HepG2 (cell line): ENCODE measurements around the gene SAMD10. TPM values are rescaled to one million over a fixed set of nuclear protein-coding genes. Genes with fewer than 3 reads are reported as not detected.
A peak's percentile ranks its signal among the peaks of the same experiment; 100 is the strongest.

Experiments used
- ARID3A ChIP-seq: IDR thresholded peaks from 2 replicates; pipeline ENCODE4 v1.6.1; 2012; ENCODE audit warnings: low read depth, low read length, improper control_type of control experiment
- MLX ChIP-seq: IDR thresholded peaks from 2 replicates; pipeline ENCODE4 v1.6.1; 2016
- MZF1 ChIP-seq: sonication (generic); formaldehyde crosslinking; IDR thresholded peaks from 2 replicates; pipeline ENCODE4 v1.8.1; 2023; ENCODE audit warnings: mild to moderate bottlenecking, missing genetic modification reagents, borderline replicate concordance
- PHF8 ChIP-seq: sonication (generic); formaldehyde crosslinking; IDR thresholded peaks from 2 replicates; pipeline ENCODE4 v1.5.0; 2020; ENCODE audit warnings: missing genetic modification reagents
- SAFB2 ChIP-seq: sonication (generic); formaldehyde crosslinking; IDR thresholded peaks from 2 replicates; pipeline ENCODE4 v1.5.1; 2020; ENCODE audit warnings: missing genetic modification reagents, low read depth, mild to moderate bottlenecking, borderline replicate concordance
- SMARCE1 ChIP-seq: fragments of 450-650 bp; IDR thresholded peaks from 2 replicates; pipeline ENCODE4 v1.6.1; 2017; ENCODE audit warnings: borderline replicate concordance
- TRAFD1 ChIP-seq: sonication (generic); formaldehyde crosslinking; IDR thresholded peaks from 2 replicates; pipeline ENCODE4 v1.5.1; 2020; ENCODE audit warnings: missing genetic modification reagents, mild to moderate bottlenecking, borderline replicate concordance
- ZC3H4 ChIP-seq: sonication (generic); formaldehyde crosslinking; IDR thresholded peaks from 2 replicates; pipeline ENCODE4 v1.4.0; 2020; ENCODE audit warnings: missing genetic modification reagents, borderline replicate concordance
- ZMYM2 ChIP-seq: sonication (generic); formaldehyde crosslinking; IDR thresholded peaks from 2 replicates; pipeline ENCODE4 v1.8.0; 2022; ENCODE audit warnings: mild to moderate bottlenecking, missing genetic modification reagents
- ZMYM4 ChIP-seq: sonication (generic); formaldehyde crosslinking; IDR thresholded peaks from 2 replicates; pipeline ENCODE4 v1.8.1; 2023; ENCODE audit warnings: mild to moderate bottlenecking, missing genetic modification reagents
- ZNF430 ChIP-seq: sonication (generic); formaldehyde crosslinking; IDR thresholded peaks from 2 replicates; pipeline ENCODE4 v1.9.0; 2021; ENCODE audit warnings: mild to moderate bottlenecking, missing genetic modification reagents
- ZNF607 ChIP-seq: sonication (generic); formaldehyde crosslinking; IDR thresholded peaks from 2 replicates; pipeline ENCODE4 v1.5.1; 2020; ENCODE audit warnings: missing genetic modification reagents, mild to moderate bottlenecking, borderline replicate concordance
- ZNF775 ChIP-seq: sonication (generic); formaldehyde crosslinking; IDR thresholded peaks from 2 replicates; pipeline ENCODE4 v1.4.0; 2020; ENCODE audit warnings: missing genetic modification reagents, mild to moderate bottlenecking, moderate library complexity, borderline replicate concordance
- ZNF800 ChIP-seq: sonication (generic); formaldehyde crosslinking; IDR thresholded peaks from 2 replicates; pipeline ENCODE4 v1.4.0; 2020; ENCODE audit warnings: missing genetic modification reagents
- polyA plus RNA-seq, 8 experiments: library from polyadenylated mRNA; depleted of rRNA in 3 of 8; stranded (reverse) in 7 of 8; unstranded in 1 of 8; fragments of >200 nt; fragmentation: Illumina TruSeq in 4 of 8; extraction: Trizol in 4 of 8; gene quantifications; 2 replicates each; pipeline versions ENCODE4 v1.2.1 to v1.2.3, GENCODE V29; 2011 to 2016; ENCODE audit warnings: low read depth in 4 of 8, missing spikeins in 1 of 8, mixed read lengths in 1 of 8; ENCODE audit not compliant: insufficient read depth in 1 of 8
- total RNA-seq, 5 experiments: library from RNA; depleted of rRNA; stranded (reverse); fragments of >200 nt; fragmentation: Illumina TruSeq; extraction: Trizol; gene quantifications; 2 replicates each; pipeline ENCODE4 v1.2.3, GENCODE V29; 2016; ENCODE audit warnings: low read depth in 1 of 5
- TF ChIP-seq, protein P1 (sequence below): sonication (generic); formaldehyde crosslinking; IDR thresholded peaks from 2 replicates; pipeline ENCODE4 v1.5.0; 2020; ENCODE audit warnings: mild to moderate bottlenecking, missing genetic modification reagents
- TF ChIP-seq, protein P2 (sequence below): sonication (generic); formaldehyde crosslinking; IDR thresholded peaks from 2 replicates; pipeline ENCODE4 v1.4.0; 2020; ENCODE audit warnings: missing genetic modification reagents, mild to moderate bottlenecking, borderline replicate concordance

SAMD10 gene
- total and polyA plus RNA-seq, 2 of the 13 experiments (the other 11 are each of a cell fraction or from before 2014, with no cell fraction given) = 6.1 to 11.0 TPM

- TF ChIP-seq ARID3A = no peak
- peak; percentile 73 for TF ChIP-seq PHF8 (CRISPR knock-in tag)
- TF ChIP-seq ZMYM4 (CRISPR knock-in tag) = no peak
- 0 out of 2 replicates have a peak, but pooled peaks have one; percentile 83 for TF ChIP-seq SAFB2 (CRISPR knock-in tag)
- TF ChIP-seq, protein P1, sequence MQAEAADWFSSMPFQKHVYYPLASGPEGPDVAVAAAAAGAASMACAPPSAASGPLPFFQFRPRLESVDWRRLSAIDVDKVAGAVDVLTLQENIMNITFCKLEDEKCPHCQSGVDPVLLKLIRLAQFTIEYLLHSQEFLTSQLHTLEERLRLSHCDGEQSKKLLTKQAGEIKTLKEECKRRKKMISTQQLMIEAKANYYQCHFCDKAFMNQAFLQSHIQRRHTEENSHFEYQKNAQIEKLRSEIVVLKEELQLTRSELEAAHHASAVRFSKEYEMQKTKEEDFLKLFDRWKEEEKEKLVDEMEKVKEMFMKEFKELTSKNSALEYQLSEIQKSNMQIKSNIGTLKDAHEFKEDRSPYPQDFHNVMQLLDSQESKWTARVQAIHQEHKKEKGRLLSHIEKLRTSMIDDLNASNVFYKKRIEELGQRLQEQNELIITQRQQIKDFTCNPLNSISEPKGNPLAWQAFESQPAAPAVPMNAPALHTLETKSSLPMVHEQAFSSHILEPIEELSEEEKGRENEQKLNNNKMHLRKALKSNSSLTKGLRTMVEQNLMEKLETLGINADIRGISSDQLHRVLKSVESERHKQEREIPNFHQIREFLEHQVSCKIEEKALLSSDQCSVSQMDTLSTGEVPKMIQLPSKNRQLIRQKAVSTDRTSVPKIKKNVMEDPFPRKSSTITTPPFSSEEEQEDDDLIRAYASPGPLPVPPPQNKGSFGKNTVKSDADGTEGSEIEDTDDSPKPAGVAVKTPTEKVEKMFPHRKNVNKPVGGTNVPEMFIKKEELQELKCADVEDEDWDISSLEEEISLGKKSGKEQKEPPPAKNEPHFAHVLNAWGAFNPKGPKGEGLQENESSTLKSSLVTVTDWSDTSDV (CRISPR knock-in tag) = peak; percentile 72; the same call in 1 of the 2 replicates
- peak; percentile 92; the same call in 1 of the 2 replicates for TF ChIP-seq ZNF430 (CRISPR knock-in tag)
- no peak for TF ChIP-seq ZNF607 (CRISPR knock-in tag)
- TF ChIP-seq, protein P2, sequence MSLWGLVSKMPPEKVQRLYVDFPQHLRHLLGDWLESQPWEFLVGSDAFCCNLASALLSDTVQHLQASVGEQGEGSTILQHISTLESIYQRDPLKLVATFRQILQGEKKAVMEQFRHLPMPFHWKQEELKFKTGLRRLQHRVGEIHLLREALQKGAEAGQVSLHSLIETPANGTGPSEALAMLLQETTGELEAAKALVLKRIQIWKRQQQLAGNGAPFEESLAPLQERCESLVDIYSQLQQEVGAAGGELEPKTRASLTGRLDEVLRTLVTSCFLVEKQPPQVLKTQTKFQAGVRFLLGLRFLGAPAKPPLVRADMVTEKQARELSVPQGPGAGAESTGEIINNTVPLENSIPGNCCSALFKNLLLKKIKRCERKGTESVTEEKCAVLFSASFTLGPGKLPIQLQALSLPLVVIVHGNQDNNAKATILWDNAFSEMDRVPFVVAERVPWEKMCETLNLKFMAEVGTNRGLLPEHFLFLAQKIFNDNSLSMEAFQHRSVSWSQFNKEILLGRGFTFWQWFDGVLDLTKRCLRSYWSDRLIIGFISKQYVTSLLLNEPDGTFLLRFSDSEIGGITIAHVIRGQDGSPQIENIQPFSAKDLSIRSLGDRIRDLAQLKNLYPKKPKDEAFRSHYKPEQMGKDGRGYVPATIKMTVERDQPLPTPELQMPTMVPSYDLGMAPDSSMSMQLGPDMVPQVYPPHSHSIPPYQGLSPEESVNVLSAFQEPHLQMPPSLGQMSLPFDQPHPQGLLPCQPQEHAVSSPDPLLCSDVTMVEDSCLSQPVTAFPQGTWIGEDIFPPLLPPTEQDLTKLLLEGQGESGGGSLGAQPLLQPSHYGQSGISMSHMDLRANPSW (CRISPR knock-in tag) = no peak
- no peak for TF ChIP-seq TRAFD1 (CRISPR knock-in tag)
- 0 out of 2 replicates have a peak, but pooled peaks have one; percentile 30 for TF ChIP-seq ZMYM2 (CRISPR knock-in tag)
- no peak for TF ChIP-seq ZC3H4 (CRISPR knock-in tag)
- 0 out of 2 replicates have a peak, but pooled peaks have one; percentile 50 for TF ChIP-seq ZNF800 (CRISPR knock-in tag)
- no peak for TF ChIP-seq ZNF775 (CRISPR knock-in tag)
- TF ChIP-seq MLX (CRISPR knock-in tag) = no peak
- 0 out of 2 replicates have a peak, but pooled peaks have one; percentile 56 for TF ChIP-seq MZF1 (CRISPR knock-in tag)
- TF ChIP-seq SMARCE1 = no peak
These were observed 10.3 kb downstream of the SAMD10 start (continued) for GRCh38 chr20:63968928-63969760.
